HEK293 (cell line): Measurements from ENCODE around the gene ADCYAP1R1.

Experiments used
- CTCF ChIP-seq: fragments of 450-650 bp; formaldehyde crosslinking; IDR thresholded peaks from 2 replicates; pipeline ENCODE4 v1.5.1; 2016; ENCODE audit warnings: missing biosample characterization, missing genetic modification characterization
- GLI4 ChIP-seq: fragments of 450-650 bp; formaldehyde crosslinking; IDR thresholded peaks from 2 replicates; pipeline ENCODE4 v1.5.1; 2016; ENCODE audit warnings: missing biosample characterization, missing genetic modification characterization
- ZNF561 ChIP-seq: fragments of 450-650 bp; IDR thresholded peaks from 2 replicates; pipeline ENCODE4 v1.5.1; 2018; ENCODE audit warnings: missing biosample characterization, missing genetic modification characterization, borderline replicate concordance

GRCh38 chr7:31099451-31100444, 47.6 kb downstream of the ADCYAP1R1 start:
- TF ChIP-seq ZNF561 (tag by site-specific recombination) (no peak), CTCF (no peak), GLI4 (tag by site-specific recombination) (no peak)
